Measurements from ENCODE around the gene ASPN.

DNA sequence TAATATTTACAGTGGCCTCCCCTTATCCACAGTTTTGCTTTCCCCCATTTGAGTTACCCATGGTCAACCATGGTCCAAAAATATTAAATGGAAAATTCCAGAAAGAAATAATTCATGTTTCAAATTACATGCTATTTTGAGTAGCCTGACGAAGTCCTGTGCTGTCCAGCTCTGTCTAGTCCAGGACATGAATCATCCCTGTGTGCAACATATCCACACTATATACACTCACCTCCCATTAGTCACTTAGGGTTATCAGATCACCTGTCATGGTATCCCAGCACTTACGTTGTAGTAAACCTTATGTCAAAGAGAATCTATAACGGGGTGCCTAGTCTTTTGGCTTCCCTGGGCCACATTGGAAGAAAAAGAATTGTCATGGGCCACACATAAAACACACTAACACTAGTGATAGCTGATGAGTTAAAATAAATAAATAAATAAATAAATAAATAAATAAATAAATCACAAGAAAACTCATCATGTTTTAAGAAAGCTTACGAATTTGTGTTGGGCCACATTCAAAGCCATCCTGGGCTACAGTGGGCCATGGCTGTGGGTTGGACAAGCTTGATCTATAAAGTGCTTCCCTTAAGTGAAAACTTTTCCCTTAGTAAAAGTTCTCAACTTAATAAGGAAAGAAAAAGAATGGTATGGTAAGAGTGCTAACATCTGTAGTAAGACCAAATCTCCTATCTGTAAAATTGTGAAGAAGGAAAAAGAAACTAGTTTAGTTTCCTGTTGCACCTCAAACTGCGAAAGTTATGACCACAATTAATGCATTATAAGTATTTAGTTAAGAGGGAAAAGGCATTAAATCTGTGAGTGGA is 42.2 kb downstream of the ASPN start:
- TF ChIP-seq EZH2 (IDR thresholded peaks at IDR 0.05; ENCODE audit: borderline replicate concordance, low read depth, low read length, poor library complexity, severe bottlenecking), result no peak
- TF ChIP-seq, protein P1, sequence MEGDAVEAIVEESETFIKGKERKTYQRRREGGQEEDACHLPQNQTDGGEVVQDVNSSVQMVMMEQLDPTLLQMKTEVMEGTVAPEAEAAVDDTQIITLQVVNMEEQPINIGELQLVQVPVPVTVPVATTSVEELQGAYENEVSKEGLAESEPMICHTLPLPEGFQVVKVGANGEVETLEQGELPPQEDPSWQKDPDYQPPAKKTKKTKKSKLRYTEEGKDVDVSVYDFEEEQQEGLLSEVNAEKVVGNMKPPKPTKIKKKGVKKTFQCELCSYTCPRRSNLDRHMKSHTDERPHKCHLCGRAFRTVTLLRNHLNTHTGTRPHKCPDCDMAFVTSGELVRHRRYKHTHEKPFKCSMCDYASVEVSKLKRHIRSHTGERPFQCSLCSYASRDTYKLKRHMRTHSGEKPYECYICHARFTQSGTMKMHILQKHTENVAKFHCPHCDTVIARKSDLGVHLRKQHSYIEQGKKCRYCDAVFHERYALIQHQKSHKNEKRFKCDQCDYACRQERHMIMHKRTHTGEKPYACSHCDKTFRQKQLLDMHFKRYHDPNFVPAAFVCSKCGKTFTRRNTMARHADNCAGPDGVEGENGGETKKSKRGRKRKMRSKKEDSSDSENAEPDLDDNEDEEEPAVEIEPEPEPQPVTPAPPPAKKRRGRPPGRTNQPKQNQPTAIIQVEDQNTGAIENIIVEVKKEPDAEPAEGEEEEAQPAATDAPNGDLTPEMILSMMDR (conservative IDR thresholded peaks at IDR 0.05; ENCODE audit: low read depth, low read length), result no peak

All from A673 (cell line).